Mesenteric fat pad (tissue), 1 donor: ENCODE measurements around the gene MYL12A. TPM values are rescaled to one million over a fixed set of nuclear protein-coding genes. Genes with fewer than 3 reads are reported as not detected.

ENCODE experiments used
- DNase-seq: peaks from one replicate; pipeline ENCODE4 v3.0.0-alpha.2; 2020; ENCODE audit warnings: low spot score
- total RNA-seq: library from RNA; stranded (reverse); fragmentation: NEBNext Ultra II Directional; extraction: Animal tissue kit (Norgen Biotek cat#: 25700); gene quantifications from one replicate; pipeline ENCODE4 v1.2.1, GENCODE V29; 2021
- donor health status: DM: yes; HTN: yes; CAD: no.

Gene MYL12A
- total RNA-seq, 1 donor from 2014 or later = 460 TPM

DNA sequence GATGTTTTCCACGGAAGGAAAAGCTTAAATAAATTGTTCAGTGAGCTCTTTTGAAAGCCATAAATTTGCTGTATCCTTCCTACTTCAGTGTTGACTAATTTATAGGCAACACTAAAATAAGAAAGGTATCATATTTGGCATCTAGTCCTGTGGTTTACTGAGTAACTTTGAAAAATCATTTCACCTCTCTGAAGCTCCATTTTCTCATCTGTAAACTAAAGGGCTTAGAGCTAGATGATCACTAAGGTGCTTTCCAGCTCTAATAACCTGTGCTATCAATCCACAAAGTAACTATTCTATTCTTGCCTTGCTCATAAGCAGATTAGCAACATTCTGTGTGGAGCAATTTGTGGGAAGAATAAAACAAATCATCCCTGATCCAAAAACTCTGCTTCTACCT lies 24.2 kb upstream of the MYL12A start:
- DNase-seq = no peak

GRCh38 chr18:3224223-3224622 lies 23.4 kb upstream of the MYL12A start:
- no peak for DNase-seq

DNA sequence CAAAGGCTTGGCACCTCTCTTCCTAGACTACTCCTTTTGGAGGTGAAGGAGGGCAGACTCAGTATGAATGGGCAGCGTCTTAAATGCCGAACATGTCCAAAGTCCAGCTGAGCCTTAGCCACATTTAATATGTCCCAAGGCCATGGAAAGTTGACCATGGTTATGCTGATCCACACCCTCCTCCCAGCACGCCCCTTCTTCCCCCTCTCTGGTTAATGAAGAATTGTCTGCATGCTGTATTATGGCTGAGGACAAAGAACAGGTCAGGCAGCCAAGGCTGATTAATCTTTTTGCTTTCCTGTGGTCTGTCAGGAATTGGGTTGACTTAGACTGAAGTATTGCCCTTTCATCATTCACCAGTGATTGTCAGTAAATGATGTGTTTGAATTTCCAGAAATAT lies 22.0 kb upstream of the MYL12A start:
- no peak for DNase-seq

- no peak for DNase-seq
Measured at GRCh38 chr18:3226048-3226447, 21.6 kb upstream of the MYL12A start.

DNA sequence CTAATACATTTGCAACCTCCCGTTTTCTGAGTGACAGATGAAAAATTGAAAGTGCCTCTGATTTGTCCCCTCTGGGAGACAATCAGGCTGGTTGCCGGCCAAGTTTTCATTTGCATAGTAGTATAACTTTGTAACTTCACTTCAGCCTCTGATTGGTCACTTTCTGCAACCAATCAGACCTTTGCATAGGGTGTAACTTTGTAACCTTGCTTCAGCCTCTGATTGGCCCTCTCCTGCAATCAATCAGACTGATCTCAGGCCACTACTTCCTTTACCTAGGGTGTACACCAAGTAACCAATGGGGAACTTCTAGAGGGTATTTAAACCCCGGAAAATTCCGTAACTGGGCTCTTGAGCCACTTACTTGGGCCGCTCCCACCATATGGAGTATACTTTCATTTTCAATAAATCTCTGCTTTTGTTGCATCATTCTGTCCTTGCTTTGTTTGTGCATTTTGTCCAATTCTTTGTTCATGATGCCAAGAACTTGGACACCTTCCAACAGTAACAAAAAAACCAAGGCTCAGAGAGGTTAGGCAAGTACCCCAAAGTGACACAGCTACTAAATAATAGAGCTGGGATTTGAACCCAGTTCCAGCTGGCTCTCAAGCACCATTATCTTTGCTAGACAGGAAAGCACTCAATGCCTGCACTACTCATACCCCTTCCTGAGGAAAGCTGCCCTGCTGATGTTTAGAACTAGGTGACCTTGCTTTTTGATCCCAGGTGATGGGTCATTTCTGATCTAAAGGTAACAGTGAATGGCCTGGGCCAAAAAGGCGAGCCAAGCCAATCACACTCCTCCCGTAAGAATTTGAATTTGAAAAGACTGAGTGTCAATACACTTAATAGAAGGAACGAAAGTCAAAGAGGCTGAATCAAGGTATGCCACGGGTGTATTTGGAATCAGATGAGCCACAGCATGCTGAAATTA lies 16.9 kb upstream of the MYL12A start:
- DNase-seq = no peak

GRCh38 chr18:3233004-3233403 lies 14.6 kb upstream of the MYL12A start:
- no peak for DNase-seq

GRCh38 chr18:3233433-3234168 lies 14.0 kb upstream of the MYL12A start:
- no peak for DNase-seq

GRCh38 chr18:3234457-3234856 lies 13.1 kb upstream of the MYL12A start:
- no peak for DNase-seq

- DNase-seq = no peak
Measured at GRCh38 chr18:3235846-3236245, 11.8 kb upstream of the MYL12A start.

DNA sequence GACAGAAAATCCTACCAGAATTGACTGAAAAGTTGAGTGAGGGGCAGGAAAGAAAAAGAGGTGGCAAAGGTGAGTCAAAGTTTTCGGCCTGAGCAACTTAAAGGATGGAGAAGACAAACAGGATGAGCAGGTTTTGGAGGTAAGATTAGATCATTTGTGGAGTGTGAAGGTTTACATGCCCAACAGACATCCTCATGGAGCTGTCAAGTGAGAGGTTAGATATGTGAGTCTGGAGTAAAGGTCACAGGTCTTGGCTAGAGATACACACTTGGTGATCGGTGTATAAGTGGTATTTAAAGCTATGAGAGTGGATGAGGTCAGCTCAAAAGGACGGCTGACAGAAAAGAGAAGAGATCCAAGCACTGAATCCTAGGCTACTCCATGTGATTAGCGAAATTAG lies 11.1 kb upstream of the MYL12A start:
- DNase-seq = no peak

- no peak for DNase-seq
Measured at GRCh38 chr18:3238742-3239141, 8.9 kb upstream of the MYL12A start.

DNA sequence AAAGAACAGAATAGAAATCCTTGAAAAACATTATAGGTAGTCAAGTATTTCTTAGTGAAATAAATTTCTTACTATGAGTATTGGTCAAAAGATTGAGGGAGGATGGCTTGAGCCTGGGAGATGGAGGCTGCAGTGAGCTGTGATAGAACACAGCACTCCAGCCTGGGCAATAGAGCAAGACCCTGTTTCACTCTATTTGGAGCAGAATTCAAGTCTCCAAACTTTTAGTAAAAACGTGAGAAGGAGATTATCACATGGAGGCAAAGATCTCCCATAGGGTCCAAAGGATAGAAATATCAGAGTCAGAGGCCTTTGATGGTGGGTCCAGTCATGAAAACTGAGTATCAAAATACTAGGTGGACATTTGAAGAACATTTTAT lies 2.4 kb upstream of the MYL12A start:
- DNase-seq = no peak

DNA sequence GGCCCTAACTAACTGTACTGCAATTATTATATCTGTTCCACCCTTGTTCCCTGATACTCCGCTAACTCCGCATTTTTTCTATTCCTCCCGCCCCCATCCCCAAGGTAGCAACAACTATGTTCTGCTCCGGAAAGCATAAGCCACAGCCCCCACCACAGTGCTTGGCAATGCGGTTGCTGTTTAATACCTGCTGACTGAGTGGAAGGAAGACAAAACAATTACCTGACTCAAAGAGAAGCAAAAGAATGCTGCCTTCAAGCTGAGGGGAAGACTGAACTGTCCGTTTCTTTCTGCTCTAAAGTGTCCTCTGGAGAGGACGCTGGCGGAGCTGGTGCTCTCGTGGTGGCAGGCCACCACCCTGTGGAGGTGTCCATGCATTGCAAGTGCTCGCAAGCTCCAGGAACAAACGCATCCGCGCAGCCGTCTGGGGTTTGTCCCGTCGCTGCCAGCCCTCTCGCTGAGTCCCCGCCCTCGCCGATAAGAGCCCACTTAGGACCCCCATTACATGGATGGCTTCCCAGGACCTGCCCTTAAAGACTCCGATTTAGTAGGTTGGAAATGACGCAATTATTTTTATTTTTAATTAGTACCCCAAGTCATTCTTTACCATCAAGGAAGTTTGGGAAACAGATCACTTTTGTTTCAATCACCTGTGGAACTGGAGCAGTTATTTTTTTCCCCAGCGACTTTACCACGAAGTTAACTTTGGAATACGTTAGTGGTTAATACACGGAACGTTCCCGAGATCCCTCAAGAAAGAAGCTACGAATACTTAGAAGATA lies 1.6 kb upstream of the MYL12A start:
- DNase-seq = peak; percentile 95

GRCh38 chr18:3246635-3247239 lies 864 bp upstream of the MYL12A start:
- DNase-seq = no peak

- DNase-seq = no peak
Measured at GRCh38 chr18:3248062-3248657, 559 bp downstream of the MYL12A start.

- no peak for DNase-seq
Measured at GRCh38 chr18:3248658-3249359, 1.2 kb downstream of the MYL12A start.

GRCh38 chr18:3250237-3251107 lies 2.9 kb downstream of the MYL12A start:
- DNase-seq = no peak

GRCh38 chr18:3251249-3251962 lies 3.8 kb downstream of the MYL12A start:
- DNase-seq = no peak

- no peak for DNase-seq
Measured at GRCh38 chr18:3251963-3252277, 4.3 kb downstream of the MYL12A start.
